ENCODE data around the gene PHTF1.

The PHTF1 gene

DNA sequence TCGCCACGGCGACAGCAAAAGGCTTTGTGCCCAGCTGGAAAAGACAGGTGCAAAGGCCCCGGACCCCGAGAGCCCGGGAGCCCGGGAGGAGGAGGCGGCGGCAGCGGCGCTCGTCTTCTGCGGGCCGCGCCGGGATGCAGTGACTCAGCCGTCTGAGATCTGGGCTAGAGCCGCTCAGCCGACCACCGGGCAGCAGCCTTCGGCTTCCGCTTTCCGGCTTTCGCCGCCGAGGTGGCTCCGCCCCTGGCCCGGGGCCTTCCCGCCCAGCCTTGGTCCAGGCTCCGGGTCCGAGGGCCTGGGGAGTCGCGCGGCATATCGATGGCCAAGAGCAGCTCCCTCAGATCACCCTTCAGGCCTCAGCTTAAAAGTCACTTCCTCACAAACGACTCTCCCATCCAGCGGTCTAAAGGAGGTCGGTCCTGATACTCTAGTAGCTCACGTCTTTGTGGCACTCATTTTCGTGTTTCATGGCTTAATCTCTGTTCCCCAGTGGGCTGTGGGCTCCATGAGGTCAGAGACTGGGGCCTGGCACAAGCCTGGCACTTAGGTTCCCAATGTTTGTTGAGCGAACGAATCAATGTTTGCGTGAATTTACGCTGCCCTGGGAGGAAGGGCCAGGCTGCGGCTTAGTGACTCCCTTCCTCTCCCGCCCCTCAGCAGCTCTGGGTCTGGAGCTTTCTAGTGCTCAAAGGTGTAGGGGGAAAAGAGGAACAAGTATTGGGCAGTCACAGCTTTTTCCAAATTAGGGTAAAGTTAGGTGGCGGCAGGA, at the start of gene PHTF1:
PHTF1 (minus strand) TSS at position 154 of the 769 bp plus-strand sequence. CDS start 783 bp downstream, outside the sequence.
- DNase-seq (ENCODE audit: extremely low spot score, insufficient read length, low read depth): peak; percentile 62
- FAIRE-seq: peak; percentile 73

DNA sequence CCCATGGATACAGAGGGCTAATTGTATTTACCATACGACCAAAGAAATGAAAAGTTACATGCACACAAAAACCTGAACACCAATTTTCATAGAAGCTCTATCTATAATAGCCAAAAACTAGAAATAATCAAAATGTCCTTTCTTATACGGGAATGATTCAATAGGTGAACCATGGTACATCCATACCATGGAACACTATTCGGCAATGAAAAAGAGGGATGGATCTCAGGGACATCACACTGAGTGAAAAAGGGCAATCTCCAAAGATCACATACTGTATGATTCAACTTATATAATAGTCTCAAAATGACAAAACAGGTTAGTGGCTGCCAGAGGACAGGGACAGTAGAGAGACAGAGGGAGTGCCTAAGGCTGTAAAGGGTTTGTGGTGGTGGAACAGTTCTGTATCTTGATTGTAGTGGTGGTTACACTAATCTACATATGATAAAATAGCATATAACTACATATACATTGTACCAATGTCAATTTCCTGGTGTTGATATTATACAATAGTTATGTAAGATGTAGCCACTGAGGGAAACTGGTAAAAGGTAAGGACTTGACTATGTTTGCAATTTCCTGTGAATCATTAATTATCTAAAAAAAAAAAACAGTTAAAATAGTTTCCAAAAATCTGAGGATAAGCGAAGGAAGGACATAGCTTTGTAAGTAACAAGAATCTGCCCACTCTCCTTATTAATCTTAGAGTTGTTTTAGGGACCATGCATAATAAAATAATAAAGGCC, 49.3 kb upstream of the PHTF1 start:
- DNase-seq (ENCODE audit: extremely low spot score, insufficient read length, low read depth) (no peak), FAIRE-seq (no peak)

DNA sequence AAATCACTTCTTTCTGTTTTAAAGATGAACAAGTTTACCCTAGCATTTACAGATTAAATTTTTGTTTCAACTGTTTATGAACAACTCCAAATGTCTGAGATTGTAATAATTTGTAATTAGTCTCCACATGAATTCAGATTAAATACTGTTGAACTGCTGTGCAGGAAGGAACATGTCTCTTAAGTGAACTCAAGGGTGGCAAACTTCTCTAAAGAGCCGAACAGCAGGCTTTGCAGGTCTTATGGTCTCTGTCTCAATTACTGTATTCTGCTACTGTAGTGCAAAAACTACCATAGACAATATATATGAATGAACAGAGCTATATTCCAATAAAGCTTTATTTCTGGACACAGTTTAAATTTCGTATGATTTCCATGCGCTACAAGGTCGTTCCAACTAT, 46.4 kb upstream of the PHTF1 start:
- DNase-seq (ENCODE audit: extremely low spot score, insufficient read length, low read depth) (no peak), FAIRE-seq (no peak)

DNA sequence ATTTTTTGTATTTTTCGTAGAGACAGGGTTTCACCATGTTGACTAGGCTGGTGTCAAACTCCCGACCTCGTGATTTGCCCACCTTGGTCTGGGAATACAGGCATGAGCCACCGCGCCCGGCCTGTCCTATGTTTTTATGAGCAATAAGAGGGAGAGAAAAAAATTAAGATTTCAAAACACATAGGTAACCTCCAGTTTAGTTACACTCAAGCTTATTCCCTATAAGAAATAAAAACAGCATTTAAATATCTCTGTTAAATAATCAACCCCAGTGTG, 45.9 kb upstream of the PHTF1 start:
- FAIRE-seq (no peak), DNase-seq (ENCODE audit: extremely low spot score, insufficient read length, low read depth) (no peak)

DNA sequence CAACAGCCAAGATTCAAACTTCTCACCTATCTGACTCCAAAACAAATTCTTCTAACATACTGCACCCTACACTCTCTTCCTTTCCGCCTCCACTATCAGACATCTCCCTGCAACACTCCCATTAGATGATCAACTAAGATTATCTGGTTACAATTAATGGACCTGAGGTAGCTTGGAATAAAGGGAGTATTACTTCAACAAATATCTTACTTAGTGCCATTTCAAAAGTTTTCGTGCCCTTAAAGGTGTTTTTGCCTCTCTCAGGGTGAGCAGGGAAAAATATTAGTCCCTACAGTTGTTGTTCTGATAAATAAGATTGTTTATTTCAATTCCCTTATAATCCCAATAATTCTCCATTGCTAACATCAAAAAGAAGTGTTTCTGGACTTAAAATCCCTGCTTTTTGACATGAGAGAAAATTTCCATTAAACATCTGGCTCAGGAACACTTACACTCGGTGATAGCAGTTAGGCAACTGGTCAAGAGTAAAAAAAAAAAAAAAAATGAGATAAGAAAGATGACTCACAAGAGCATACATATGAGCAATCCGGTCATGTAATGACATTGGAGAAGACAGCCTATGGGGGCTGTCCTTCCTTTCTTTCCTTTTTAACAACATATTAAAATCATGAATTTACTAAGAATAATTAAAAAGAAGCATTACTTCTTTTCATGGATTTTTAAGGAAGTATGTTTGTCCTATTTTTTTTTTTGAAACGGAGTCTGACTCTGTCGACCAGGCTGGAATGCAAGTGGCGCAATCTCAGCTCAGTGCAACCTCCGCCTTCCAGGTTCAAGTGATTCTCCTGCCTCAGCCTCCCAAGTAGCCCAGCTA, 45.4 kb upstream of the PHTF1 start:
- DNase-seq (ENCODE audit: extremely low spot score, insufficient read length, low read depth) (no peak), FAIRE-seq (no peak)

DNA sequence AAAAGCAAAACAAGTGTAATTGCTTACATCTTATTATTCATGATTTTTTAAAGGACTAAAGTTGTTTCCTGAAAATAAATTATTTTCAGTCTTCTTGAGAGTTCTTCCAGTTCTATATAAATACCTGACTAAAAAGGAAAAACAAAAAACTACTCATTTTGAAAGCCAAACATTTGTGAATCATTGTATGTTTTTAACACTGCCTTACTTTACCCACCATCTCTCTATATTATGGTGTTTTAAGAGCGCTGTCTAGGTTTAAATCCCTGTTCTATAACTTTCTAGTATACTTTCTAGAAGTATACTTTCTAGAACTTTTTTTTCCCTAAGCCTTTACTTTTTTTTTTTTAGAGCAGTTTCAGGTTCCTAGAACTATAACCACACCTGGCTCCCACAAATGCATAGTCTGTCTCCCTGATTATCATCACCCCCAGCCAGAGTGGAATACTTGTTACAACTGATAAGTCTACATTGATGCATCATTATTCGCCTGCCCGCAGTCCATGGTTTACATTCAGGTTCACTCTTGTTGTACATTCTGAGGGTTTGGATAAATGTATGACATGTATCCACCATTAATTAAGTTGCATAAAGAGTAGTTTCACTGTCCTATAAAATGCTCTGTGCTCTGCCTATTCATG, 43.2 kb upstream of the PHTF1 start:
- FAIRE-seq (no peak), DNase-seq (ENCODE audit: extremely low spot score, insufficient read length, low read depth) (no peak)

DNA sequence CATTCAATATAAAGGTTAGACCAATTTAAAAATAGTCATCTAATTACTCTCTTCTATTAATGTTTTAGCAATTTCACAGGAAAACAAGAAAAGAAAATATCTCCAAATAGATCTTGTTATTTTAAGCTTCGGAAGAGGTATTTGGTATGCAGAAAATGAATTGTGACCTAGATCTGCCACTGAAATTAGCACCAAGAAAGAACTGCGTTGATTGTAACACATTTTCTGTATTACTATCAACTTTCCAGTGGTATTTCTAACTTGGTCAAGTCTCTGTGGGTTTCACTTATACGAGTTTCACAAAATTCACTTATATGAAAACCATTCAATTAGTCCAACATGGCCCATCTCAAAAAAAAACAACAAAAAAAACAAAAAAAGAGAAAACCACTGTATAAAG, 41.2 kb upstream of the PHTF1 start:
- FAIRE-seq: no peak
- no peak for DNase-seq (ENCODE audit: extremely low spot score, insufficient read length, low read depth)

DNA sequence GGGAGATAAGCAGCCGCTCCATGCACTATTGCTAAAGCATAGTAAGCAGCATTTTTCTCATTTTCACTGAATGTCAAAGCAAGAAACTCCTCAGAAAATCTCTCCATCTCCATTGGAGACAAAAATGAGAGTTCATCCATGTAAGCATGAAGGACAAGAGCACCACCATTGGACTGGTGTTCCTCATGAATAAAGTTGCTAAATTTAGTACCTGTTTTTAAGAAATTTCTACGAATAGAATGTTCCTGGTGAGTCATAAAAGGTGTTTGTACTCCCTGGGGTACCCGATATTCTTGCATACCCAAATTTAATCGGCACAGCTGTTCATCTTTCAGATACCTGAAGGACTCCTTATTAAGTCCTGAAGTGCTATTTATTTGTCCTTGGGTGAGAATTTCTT, 38.2 kb upstream of the PHTF1 start:
- DNase-seq (ENCODE audit: extremely low spot score, insufficient read length, low read depth) (no peak), FAIRE-seq (no peak)

DNA sequence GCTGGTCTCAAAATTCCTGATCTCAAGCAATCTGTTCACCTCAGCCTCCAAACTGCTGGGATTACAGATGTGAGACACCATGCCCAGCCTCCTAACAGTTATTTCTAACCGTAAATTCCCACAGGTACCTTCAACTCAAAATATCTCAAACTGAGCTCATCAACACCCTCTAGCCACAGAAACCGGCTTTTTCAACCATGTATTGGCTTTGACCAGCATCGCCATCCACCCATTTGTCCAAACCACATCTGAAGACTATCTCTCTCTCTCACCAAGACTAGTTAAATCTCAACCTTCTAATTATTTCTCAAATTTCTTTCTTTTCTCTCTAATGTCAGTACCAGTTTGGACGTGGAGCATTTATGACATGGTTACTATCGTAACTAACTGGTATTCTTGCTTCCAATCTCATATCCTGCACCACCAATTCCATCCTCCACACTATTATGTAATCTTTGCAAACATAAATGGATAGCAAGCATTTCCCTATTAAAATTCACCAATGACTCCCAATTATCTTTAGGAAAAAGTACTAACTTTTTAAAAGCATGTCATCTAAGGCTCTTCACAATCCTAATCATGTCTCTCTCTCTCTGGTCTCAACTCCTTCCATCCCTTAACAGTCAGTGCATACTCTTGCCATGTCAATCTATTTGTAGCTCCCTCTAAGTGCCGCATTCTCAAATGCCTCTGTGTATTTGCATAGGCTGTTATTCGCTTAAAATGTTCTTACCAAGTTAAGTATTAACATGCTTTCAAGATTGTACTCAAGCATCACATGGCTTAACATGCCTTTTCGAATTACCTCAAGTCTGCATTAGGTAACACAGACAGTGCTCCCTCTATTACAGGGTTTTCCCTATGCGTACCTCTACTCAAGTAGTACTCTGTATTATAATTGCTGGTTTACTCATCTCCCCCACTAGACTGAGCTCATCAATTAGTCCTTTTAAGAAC, 34.9 kb upstream of the PHTF1 start:
- FAIRE-seq: peak; percentile 26
- no peak for DNase-seq (ENCODE audit: extremely low spot score, insufficient read length, low read depth)

DNA sequence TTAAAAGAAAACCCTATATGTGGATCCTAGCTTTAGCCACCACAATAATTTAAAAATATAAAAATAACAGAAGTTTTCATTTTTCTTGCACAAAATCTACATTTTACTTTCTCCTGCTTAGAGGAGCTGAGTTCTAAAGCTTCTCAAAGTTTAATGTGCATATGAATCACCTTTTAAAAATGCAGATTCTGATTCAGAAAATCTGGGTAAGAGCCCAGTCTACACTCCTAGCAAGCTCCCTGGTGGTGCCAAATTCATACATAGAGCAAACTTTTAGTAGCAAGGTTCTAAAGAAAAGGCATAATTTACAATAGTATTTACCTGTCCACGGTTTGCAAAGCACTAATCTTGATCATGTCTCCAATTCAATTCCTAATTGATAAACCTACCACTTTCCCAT, 33.7 kb upstream of the PHTF1 start:
- DNase-seq (ENCODE audit: extremely low spot score, insufficient read length, low read depth): no peak
- FAIRE-seq: no peak

DNA sequence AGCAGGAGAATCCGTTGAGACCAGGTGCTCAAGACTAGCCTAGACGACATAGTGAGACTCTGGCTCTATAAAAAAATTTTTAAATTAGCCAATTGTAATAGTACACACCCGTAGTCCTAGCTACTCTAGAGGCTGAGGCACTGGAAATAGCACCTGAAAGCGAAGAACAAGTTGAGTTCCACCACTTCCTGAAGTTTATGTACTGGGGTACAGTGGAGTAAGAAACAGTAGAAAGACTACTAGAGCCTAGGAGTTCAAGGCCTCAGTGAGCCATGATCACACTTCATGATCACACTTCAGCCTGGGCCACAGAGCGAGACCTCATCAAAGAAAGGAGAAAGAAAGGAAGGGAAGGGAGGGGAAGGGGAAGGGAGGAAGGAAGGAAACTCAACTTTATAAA, 33.2 kb upstream of the PHTF1 start:
- FAIRE-seq (no peak), DNase-seq (ENCODE audit: extremely low spot score, insufficient read length, low read depth) (no peak)

DNA sequence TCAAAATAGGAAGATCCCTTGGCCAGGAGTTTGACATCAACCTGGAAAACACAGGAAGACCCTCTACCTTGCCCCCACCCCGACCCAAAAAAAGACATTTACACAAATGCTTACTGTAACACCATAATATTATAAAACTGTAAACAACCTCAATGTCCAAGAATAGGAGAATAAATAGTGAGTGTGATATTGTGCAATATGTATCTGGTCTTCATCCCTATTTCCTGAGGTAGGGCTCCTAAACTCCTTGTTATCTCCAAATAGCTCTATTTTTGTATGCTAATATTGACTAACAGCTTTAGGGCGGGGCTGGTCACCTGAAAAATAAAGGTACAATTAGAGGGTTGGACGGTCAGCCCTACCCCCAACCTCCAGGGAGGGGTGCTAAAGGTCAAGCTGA, 29.5 kb upstream of the PHTF1 start:
- DNase-seq (ENCODE audit: extremely low spot score, insufficient read length, low read depth) (no peak), FAIRE-seq (no peak)

DNA sequence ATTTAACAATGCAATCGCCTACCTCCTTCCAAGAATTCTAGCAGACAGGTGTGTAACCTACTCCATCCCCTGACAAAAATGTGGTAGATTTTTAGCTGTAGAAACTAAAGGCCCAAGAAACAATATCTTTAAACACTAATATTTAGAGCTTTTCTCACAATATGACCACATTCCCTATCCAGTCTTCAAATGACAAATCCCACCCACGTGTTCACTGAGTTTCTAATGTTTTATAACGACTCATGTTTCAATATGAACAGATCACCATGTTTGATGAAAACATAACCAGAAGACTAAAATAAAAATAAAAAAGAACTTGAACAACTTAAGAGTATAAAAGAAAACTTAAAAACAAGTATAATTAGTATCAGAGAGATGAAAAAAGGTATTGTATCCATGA, 28.4 kb upstream of the PHTF1 start:
- FAIRE-seq: no peak
- DNase-seq (ENCODE audit: extremely low spot score, insufficient read length, low read depth): no peak

DNA sequence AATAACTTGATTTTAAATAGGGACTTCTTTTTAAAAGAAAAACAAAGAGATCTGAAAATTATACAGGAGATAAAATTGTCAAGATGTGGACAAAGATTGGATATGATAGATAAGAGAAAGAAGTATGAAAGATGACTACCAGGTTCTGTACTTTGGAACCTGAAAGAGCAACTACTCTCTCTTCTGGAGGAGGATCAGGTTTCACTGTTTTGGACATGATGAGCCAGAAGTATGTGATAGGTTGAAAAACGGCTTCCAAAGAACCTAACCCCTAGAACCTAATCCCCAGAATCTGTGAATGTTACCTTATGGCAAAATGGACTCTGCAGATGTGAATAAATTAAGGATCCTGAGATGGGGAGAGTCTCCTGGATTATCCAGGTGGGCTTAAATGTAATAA, 26.8 kb upstream of the PHTF1 start:
- FAIRE-seq (no peak), DNase-seq (ENCODE audit: extremely low spot score, insufficient read length, low read depth) (no peak)

DNA sequence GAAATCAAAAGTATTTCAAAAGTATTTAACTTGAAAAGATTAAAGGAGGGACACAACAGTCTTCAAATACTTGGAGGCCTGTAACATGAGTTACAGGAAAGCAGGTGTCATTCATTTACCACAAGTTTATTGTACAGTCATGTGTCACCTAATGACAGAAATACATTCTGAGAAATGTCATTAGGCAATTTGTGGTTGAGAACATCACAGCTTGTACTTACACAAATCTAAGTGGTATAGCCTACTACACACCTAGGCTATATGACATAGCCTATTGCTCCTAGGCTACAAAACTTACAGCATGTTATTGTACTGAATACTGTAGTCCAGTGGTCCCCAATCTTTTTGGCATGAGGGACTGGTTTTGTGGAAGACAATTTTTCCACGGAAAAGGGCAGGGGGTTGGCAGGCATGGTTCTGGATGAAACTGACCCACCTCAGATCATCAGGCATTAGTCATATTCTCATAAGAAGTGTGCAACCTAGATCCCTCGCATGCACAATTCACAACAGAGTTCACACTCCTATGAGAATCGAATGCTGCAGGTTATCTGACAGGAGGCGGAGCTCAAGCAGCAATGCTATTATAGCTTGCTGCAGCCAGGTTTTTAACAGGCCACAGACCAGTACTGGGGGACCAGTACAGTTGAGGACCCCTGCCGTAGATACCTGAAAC, 25.0 kb upstream of the PHTF1 start:
- DNase-seq (ENCODE audit: extremely low spot score, insufficient read length, low read depth) (no peak), FAIRE-seq (peak; percentile 65)

DNA sequence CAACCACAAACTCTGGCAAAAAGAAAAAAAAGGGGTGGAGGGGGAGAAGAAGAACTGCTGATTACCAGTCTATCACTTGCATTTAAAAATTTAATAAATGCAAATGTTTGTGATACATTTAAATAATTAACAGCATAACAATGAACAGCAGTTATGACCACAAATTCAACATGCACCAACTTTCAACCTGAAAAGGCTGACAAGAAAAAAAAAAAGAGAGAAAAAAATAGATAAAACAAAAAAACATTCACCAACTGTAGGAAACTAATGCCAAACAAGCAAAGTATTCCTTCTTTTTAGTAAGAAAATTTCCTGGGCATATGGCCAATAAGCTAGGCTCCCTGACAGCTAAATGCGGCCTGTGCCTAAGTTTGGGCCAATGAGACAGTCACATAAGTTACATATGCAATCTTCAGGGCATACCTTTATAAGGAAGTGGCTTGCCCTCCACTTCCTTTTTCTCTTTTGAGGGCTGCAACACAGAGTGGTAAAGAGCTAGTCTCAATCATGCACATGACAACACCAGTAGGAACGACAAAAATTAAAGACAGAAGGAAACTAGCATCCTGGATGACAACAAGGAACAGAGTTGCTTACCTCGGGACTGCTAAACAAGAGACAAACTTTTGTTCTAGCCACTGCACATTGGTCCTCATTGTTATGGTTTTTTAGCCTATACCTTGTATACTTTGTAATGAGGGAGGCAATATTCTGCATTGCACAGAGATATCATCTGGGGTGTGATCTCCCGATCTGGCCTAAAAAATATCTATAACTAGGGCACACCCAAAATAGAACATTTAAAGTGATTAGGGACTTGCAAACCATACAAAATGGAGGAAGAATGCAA, 24.2 kb upstream of the PHTF1 start:
- FAIRE-seq: peak; percentile 73
- no peak for DNase-seq (ENCODE audit: extremely low spot score, insufficient read length, low read depth)

DNA sequence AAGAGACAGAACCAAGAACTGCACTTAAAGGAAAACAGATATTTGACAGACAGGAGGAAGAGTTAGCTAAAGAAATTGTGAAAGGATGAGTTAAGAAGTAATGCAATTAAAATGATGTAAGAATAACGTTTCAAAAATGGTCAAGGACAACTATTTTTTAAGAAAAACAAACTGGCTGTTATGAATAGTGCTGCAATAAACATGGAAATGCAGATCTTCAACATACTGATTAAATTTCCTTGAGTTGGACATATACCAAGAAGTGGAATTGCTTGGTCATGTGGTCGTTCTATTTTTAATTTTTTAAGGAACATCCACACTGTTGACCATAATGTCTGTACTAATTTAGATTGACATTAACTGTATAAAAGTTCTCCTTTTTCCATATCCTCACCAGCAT, 23.1 kb upstream of the PHTF1 start:
- no peak for DNase-seq (ENCODE audit: extremely low spot score, insufficient read length, low read depth)
- no peak for FAIRE-seq

Measured in GM18507 (cell line).